GM19438 (cell line): Measurements from ENCODE around the gene SHISA8.

Experiments
- ATAC-seq: cut with Tn5 transposase; IDR thresholded peaks from one replicate; pipeline ENCODE4 v1.9.1; 2021; ENCODE audit warnings: low read depth; ENCODE audit not compliant: unreplicated experiment

SHISA8 gene

DNA sequence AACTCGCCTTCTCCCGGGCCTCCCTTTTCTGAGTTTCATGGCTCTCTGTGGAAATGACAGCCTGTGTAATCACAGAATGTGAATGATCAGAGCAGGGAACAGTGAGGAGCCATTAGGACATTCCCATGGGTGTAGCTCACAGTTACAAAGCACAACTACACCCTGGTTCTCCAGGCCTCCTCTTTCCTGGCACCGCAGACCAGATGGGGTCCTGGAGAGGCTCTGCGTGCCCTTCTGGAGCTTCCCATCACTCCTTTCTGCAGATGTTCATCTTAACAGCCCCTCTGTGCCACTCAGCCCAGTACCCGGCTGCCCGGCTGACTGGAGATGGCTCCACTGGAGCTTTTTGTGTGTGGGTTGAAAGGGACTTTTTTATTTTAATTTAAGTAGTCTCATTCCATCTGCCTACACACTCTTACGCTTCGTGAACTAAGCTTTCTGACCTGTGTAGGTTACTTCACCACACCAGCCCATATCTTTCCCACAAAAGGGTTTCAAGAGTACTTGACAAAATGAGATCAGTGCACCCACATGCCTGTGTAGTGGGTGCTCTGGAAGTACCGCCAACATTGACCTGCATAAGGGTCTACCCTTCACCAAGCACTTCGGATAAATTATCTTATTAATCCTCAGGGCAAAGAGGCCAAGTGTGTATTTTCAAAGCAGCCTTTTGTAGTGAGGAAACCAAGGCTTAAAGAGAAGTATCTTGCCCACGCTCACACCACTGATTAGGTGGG lies 52.2 kb downstream of the SHISA8 start:
- ATAC-seq: peak; percentile 41

- peak; percentile 26 for ATAC-seq
Measured at GRCh38 chr22:41862160-41862529, 52.7 kb downstream of the SHISA8 start.
